Endodermal cell (in vitro differentiated cells): ENCODE data around the gene CCNB3. TPM values are rescaled to one million over a fixed set of nuclear protein-coding genes. Genes with fewer than 3 reads are reported as not detected.

ENCODE experiments used
- DNase-seq: peaks from one replicate; pipeline ENCODE4 v3.0.0-alpha.2; 2017
- H3K27ac ChIP-seq: 2 replicates; pipeline ENCODE4 v1.5.1; 2013; ENCODE audit warnings: mild to moderate bottlenecking, low read depth, low read length, moderate library complexity
- H3K27me3 ChIP-seq: 2 replicates; pipeline ENCODE4 v1.6.1; 2013; ENCODE audit warnings: mild to moderate bottlenecking, low read length, moderate library complexity; ENCODE audit not compliant: insufficient read depth, control insufficient read depth, poor library complexity, severe bottlenecking
- H3K36me3 ChIP-seq: 2 replicates; pipeline ENCODE4 v1.7.0; 2013; ENCODE audit warnings: mild to moderate bottlenecking, low read length, moderate library complexity; ENCODE audit not compliant: control insufficient read depth, insufficient read depth
- H3K4me1 ChIP-seq: one replicate; pipeline ENCODE4 v1.7.0; 2013; ENCODE audit warnings: low read length; ENCODE audit not compliant: control insufficient read depth, insufficient read depth
- H3K4me3 ChIP-seq: 2 replicates; pipeline ENCODE4 v1.5.1; 2013; ENCODE audit warnings: mild to moderate bottlenecking, low read length, moderate library complexity
- H3K9ac ChIP-seq: 2 replicates; pipeline ENCODE4 v1.6.1; 2013; ENCODE audit warnings: mild to moderate bottlenecking, low read length, moderate library complexity; ENCODE audit not compliant: poor library complexity, severe bottlenecking; ENCODE audit errors: extremely low read depth
- H3K9me3 ChIP-seq: 2 replicates; pipeline ENCODE4 v1.6.1; 2013; ENCODE audit warnings: mild to moderate bottlenecking, low read length, moderate library complexity; ENCODE audit not compliant: control insufficient read depth
- H3K27ac Mint-ChIP-seq: 2 replicates; pipeline ENCODE4 v1.8.0; 2020; ENCODE audit warnings: mixed read lengths
- H3K27me3 Mint-ChIP-seq: 2 replicates; pipeline ENCODE4 v1.8.0; 2021; ENCODE audit warnings: mild to moderate bottlenecking, mixed read lengths; ENCODE audit not compliant: insufficient read depth
- H3K36me3 Mint-ChIP-seq: 2 replicates; pipeline ENCODE4 v1.8.0; 2020; ENCODE audit warnings: low read depth, mixed read lengths
- H3K4me1 Mint-ChIP-seq: 2 replicates; pipeline ENCODE4 v1.8.0; 2020; ENCODE audit warnings: mixed read lengths
- H3K4me3 Mint-ChIP-seq: 2 replicates; pipeline ENCODE4 v1.8.0; 2020; ENCODE audit warnings: mild to moderate bottlenecking, moderate library complexity, mixed read lengths
- H3K9me3 Mint-ChIP-seq: 2 replicates; pipeline ENCODE4 v1.8.0; 2020; ENCODE audit warnings: mild to moderate bottlenecking, mixed read lengths
- CTCF ChIP-seq: fragments of 200-600 bp; sonication (generic); conservative IDR thresholded peaks from 2 replicates; pipeline ENCODE4 v1.5.0; 2021; ENCODE audit warnings: antibody characterized with exemption, mild to moderate bottlenecking
- WGBS, 2 experiments: methylation state at CpG; one replicate each; pipeline versions ENCODE4 v1.1.5 to v1.1.7; 2013; ENCODE audit warnings: missing lambda C conversion rate in 2 of 2, mixed read lengths in 1 of 2; ENCODE audit not compliant: insufficient coverage in 1 of 2, insufficient read length in 1 of 2; 5-methylcytosine and 5-hydroxymethylcytosine counted together
- total RNA-seq, 2 donors: library from RNA; stranded (reverse); fragmentation: NEBNext Ultra II Directional in 1 of 2; extraction: Animal tissue kit (Norgen Biotek cat#: 25700) in 1 of 2; gene quantifications; 2 replicates in 1 of 2; 3 replicates in 1 of 2; pipeline ENCODE4 v1.2.1, GENCODE V29; 2021

CCNB3 gene
- total RNA-seq, 2 donors from 2014 or later: 0.07 TPM; not detected in 1

GRCh38 chrX:50206753-50207152, 2.2 kb downstream of the CCNB3 start:
- no peaks in the 10 kb centered on the region for H3K9me3 ChIP-seq
- peaks cover 8% of the 10 kb centered on the region for H3K4me1 Mint-ChIP-seq
- peaks cover 32% of the 10 kb centered on the region for H3K9me3 Mint-ChIP-seq
- H3K36me3 Mint-ChIP-seq: peaks cover 2% of the 10 kb centered on the region
- no peaks in the 10 kb centered on the region for H3K36me3 ChIP-seq
- 94 to 100% methylated on average over 2 to 9 of the region's 11 CpGs for WGBS, 2 experiments
- DNase-seq: peak; percentile 48
- no peaks in the 10 kb centered on the region for H3K27me3 ChIP-seq
- no peak overlapping the region for H3K4me3 ChIP-seq
- H3K27ac ChIP-seq: no peak overlapping the region
- H3K9ac ChIP-seq: no peak overlapping the region
- no peak overlapping the region for H3K4me3 Mint-ChIP-seq
- H3K27ac Mint-ChIP-seq: no peak overlapping the region
- no peaks in the 10 kb centered on the region for H3K4me1 ChIP-seq
- peak; percentile 59 for TF ChIP-seq CTCF
- H3K27me3 Mint-ChIP-seq: peaks cover 2% of the 10 kb centered on the region

GRCh38 chrX:50211510-50211909, 6.9 kb downstream of the CCNB3 start:
- Histone ChIP-seq H3K27ac (no peak overlapping the region), H3K4me1 (no peaks in the 10 kb centered on the region), H3K4me3 (no peak overlapping the region), H3K36me3 (no peaks in the 10 kb centered on the region), H3K9me3 (no peaks in the 10 kb centered on the region), H3K27me3 (no peaks in the 10 kb centered on the region), H3K9ac (no peak overlapping the region)
- Mint-ChIP-seq H3K9me3 (peaks cover 28% of the 10 kb centered on the region), H3K4me3 (no peak overlapping the region), H3K27ac (no peak overlapping the region), H3K27me3 (peaks cover 2% of the 10 kb centered on the region), H3K4me1 (no peaks in the 10 kb centered on the region), H3K36me3 (no peaks in the 10 kb centered on the region)
- peak; percentile 67 for DNase-seq
- WGBS, 2 experiments: 56 to 67% methylated on average over 1 to 7 of the region's 8 CpGs
- TF ChIP-seq CTCF: peak; percentile 68

- H3K36me3 ChIP-seq: no peaks in the 10 kb centered on the region
- H3K9me3 ChIP-seq: no peaks in the 10 kb centered on the region
- no peaks in the 10 kb centered on the region for H3K4me1 Mint-ChIP-seq
- H3K27me3 ChIP-seq: no peaks in the 10 kb centered on the region
- H3K4me1 ChIP-seq: no peaks in the 10 kb centered on the region
- no peak for DNase-seq
- no peak overlapping the region for H3K4me3 ChIP-seq
- no peak overlapping the region for H3K27ac ChIP-seq
- H3K9me3 Mint-ChIP-seq: peaks cover 26% of the 10 kb centered on the region
- no peak for TF ChIP-seq CTCF
- WGBS, 2 experiments: 96 to 97% methylated on average over 13 to 19 of the region's 19 CpGs
- no peak overlapping the region for H3K27ac Mint-ChIP-seq
- H3K4me3 Mint-ChIP-seq: no peak overlapping the region
- H3K9ac ChIP-seq: no peak overlapping the region
- no peaks in the 10 kb centered on the region for H3K36me3 Mint-ChIP-seq
- H3K27me3 Mint-ChIP-seq: no peaks in the 10 kb centered on the region
Observed at GRCh38 chrX:50281253-50281652, 76.7 kb downstream of the CCNB3 start.
